ENCODE results near the gene ANK3. TPM values are rescaled to one million over a fixed set of nuclear protein-coding genes. Genes with fewer than 3 reads are reported as not detected.

ANK3 gene
- total and polyA plus RNA-seq, 2 donors (not counting 3 experiments of a cell fraction or from before 2014, with no cell fraction given), result 0.88 to 8.5 TPM

DNA sequence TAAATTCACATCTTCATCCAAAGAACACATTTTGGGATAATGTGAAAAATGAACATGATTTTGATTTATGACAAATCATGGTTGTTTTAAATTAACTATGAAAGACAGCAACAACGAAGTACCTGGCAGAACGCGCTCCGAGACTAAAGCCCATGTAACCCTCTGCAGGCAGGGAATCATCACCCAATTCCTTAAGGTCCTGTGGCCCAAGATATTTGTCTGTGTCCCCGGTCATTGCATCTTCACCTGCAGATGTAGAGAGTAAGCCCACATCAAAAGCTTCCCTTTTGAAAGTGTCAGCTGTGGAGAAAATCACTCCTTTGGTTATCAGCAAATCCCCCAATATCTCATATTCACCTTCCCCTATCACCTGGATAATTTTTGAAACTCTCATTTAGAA lies 250.8 kb downstream of the ANK3 start:
- Histone ChIP-seq H3K36me3 (ENCODE audit: control insufficient read depth in 2 of 2, extremely low read depth in 1 of 2, insufficient read depth in 2 of 2, low read length in 2 of 2) (no peaks in the 10 kb centered on the region), H3K9me3 (replicated peaks; ENCODE audit: control insufficient read depth, insufficient read depth, low read length) (no peaks in the 10 kb centered on the region), H3K4me1 (ENCODE audit: control insufficient read depth, extremely low read depth, insufficient read depth, low read length) (peaks cover 8% of the 10 kb centered on the region), H3K27me3 (ENCODE audit: control insufficient read depth in 2 of 2, insufficient read depth in 2 of 2, low read length in 2 of 2) (no peaks in the 10 kb centered on the region), H3K79me2 (ENCODE audit: control insufficient read depth, insufficient read depth, low read length) (no peaks in the 10 kb centered on the region), H2AFZ (ENCODE audit: low read depth, low read length) (no peak overlapping the region), H3K4me3 (replicated peaks in 1 of 3; ENCODE audit: insufficient read depth in 1 of 3, low read depth in 1 of 3, low read length in 3 of 3) (no peak overlapping the region), H3K27ac (ENCODE audit: insufficient read depth, low read depth, low read length) (no peak overlapping the region), H4K20me1 (replicated peaks; ENCODE audit: control insufficient read depth, extremely low read depth, insufficient read depth, low read length) (no peaks in the 10 kb centered on the region), H3K4me2 (ENCODE audit: insufficient read depth, low read length) (no peak overlapping the region), H3K9me1 (replicated peaks; ENCODE audit: control insufficient read depth, extremely low read depth, insufficient read depth, low read length) (no peaks in the 10 kb centered on the region), H3K9ac (replicated peaks; ENCODE audit: extremely low read depth, insufficient read depth, low read length) (no peak overlapping the region)
- no TSS peak for BruUV-seq (replicated peaks)
- POLR2A ChIA-PET, result no interaction called here
- DNase-seq (ENCODE audit: low read depth, low spot score), result no peak
- FAIRE-seq, result no peak
- dilution Hi-C loops (cut with MboI; ENCODE audit: extremely low pct_ligation_motif_present, low sequenced_read_pairs) (no loop called here), intact Hi-C loops (cut with micrococcal nuclease) (no loop called here)
- TF ChIP-seq EZH2 (IDR thresholded peaks at IDR 0.05; ENCODE audit: borderline replicate concordance, low read depth, low read length, severe bottlenecking), result no peak
- no peak for TF ChIP-seq FOS (IDR thresholded peaks at IDR 0.05; ENCODE audit: borderline replicate concordance, insufficient read depth, low read length)
- TF ChIP-seq JUN (IDR thresholded peaks at IDR 0.05; ENCODE audit: borderline replicate concordance, insufficient read depth, insufficient read length, low read depth), result no peak
- TF ChIP-seq, protein P1, sequence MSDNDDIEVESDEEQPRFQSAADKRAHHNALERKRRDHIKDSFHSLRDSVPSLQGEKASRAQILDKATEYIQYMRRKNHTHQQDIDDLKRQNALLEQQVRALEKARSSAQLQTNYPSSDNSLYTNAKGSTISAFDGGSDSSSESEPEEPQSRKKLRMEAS (IDR thresholded peaks at IDR 0.05; ENCODE audit: insufficient read depth, insufficient read length), result no peak
- no peak for TF ChIP-seq GATA2 (IDR thresholded peaks at IDR 0.05; ENCODE audit: insufficient read depth, insufficient read length, low read depth, low read length)
- TF ChIP-seq POLR2A (IDR thresholded peaks at IDR 0.05; ENCODE audit: low read depth, low read length), result no peak
- no peak for TF ChIP-seq MYC (IDR thresholded peaks at IDR 0.05; ENCODE audit: low read depth, low read length)
- TF ChIP-seq POLR2AphosphoS5 (IDR thresholded peaks at IDR 0.05; ENCODE audit: insufficient read depth, low read depth, low read length), result no peak
- TF ChIP-seq, protein P2, sequence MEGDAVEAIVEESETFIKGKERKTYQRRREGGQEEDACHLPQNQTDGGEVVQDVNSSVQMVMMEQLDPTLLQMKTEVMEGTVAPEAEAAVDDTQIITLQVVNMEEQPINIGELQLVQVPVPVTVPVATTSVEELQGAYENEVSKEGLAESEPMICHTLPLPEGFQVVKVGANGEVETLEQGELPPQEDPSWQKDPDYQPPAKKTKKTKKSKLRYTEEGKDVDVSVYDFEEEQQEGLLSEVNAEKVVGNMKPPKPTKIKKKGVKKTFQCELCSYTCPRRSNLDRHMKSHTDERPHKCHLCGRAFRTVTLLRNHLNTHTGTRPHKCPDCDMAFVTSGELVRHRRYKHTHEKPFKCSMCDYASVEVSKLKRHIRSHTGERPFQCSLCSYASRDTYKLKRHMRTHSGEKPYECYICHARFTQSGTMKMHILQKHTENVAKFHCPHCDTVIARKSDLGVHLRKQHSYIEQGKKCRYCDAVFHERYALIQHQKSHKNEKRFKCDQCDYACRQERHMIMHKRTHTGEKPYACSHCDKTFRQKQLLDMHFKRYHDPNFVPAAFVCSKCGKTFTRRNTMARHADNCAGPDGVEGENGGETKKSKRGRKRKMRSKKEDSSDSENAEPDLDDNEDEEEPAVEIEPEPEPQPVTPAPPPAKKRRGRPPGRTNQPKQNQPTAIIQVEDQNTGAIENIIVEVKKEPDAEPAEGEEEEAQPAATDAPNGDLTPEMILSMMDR (IDR thresholded peaks at IDR 0.05; ENCODE audit: extremely low read depth in 1 of 2, insufficient read depth in 1 of 2, low read depth in 1 of 2, low read length in 2 of 2), result no peak
- CTCF ChIA-PET, result interaction anchor here (2.0 kb wide), 1 partner anchor 24 kb away, joined by 5 read pairs; no protein-coding TSS in a partner anchor
